Measurements from ENCODE around the gene RTN4IP1. TPM values are rescaled to one million over a fixed set of nuclear protein-coding genes. Genes with fewer than 3 reads are reported as not detected.
A peak's percentile ranks its signal among the peaks of the same experiment; 100 is the strongest.

The RTN4IP1 gene
- total and polyA plus RNA-seq, 8 donors = 5.4 to 44.2 (median 9.2) TPM; not detected in 1

DNA sequence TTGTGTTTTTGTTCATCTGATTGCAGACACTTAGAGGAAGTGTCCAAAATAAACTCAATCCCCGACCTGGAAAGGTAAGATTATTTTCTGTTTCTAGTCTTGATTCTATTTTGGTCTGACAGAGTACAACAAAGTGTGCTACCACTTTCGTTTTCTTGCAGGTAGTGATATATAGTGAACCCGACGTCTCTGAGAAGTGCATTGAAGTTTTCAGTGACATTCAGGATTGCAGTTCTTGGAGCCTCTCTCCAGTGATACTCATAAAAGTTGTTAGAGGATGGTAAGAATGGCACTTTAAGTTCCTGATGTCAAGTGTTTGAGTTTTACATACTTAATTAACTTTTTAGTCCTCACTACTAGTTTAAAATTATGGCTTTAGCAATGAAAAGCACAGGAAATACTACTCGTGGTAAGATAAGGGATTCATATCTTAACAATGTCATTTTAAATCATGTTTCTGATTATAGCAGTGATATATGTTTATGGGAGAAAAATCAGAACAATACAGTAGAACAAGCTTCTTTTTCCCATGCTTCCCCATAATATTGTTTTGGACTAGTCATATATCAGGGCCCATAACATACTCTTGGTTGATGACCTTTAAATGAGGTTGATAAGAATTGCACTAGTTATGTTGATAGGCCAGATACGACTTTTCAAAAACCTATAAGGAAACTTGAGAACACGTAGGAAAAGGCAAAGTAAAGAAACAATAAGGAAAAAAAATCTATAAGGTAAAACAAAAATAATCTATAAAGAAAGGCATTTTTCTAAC lies 104.0 kb downstream of the RTN4IP1 start:
- 11 to 25% (median 23%) methylated on average over 7 of the region's 7 CpGs for WGBS, 5 donors
- TF ChIP-seq CTCF (IDR thresholded peaks at IDR 0.05) (no peak), POLR2AphosphoS5 (IDR thresholded peaks at IDR 0.05) (peak in 1 of 3 donors; percentile 13)
- DNase-seq = peak in 1 of 2 donors; percentile 43
- intact Hi-C loops (cut with DNase I; ENCODE audit: low total_unique reads) = no loop called here
- Histone ChIP-seq H3K4me3 (peak overlapping the region in 3 of 4 donors; percentile 2 to 20 (median 15)), H3K9me3 (no peaks in the 10 kb centered on the region), H3K36me3 (peaks cover 0 to 23% (median 11%) of the 10 kb centered on the region in 4 donors), H3K4me1 (peaks cover 0 to 30% (median 7%) of the 10 kb centered on the region in 4 donors), H3K27ac (peak overlapping the region in 4 of 5 donors; percentile 1 to 83 (median 20)), H3K27me3 (no peaks in the 10 kb centered on the region)

DNA sequence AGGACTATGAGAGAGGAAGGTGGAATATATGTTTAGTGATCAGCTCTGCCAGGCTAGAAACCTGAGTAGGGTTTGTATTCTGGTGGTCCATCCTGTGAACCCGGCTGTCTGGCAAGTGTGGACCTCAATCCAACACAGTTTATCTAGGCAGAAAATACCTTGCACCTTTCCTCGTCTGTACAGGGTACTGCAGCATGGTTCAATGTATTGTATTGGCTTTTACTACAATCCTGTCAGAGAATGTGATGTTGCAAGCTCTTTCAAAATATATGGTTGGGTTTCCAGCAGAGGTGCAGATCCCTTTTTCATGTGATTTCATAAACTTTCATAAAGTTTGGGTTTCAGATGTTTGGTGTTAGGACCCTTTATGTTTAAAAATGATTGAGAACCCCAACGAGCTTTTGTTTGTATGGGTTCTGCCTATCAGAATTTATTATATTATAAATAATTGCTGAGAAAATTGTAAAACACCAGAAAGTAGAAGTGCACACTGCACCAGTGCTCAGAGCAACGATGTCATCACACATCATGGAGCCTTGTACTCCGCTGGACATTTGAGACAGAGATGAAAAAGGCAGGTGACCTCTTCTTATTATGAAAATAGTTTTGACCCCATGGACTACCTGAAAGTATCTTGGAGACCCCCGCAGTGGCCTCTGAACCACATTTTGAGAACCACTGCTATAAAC lies 106.6 kb downstream of the RTN4IP1 start:
- no peaks in the 10 kb centered on the region for H3K9me3 ChIP-seq
- peak overlapping the region in 1 of 4 donors; percentile 19 for H3K4me3 ChIP-seq
- peaks cover 0 to 48% (median 10%) of the 10 kb centered on the region in 4 donors for H3K4me1 ChIP-seq
- WGBS, 5 donors = 63 to 76% (median 70%) methylated on average over 6 of the region's 6 CpGs
- no peak for TF ChIP-seq CTCF (IDR thresholded peaks at IDR 0.05)
- no peak for TF ChIP-seq POLR2AphosphoS5 (IDR thresholded peaks at IDR 0.05)
- no peak for TF ChIP-seq EP300 (IDR thresholded peaks at IDR 0.05)
- no peak for TF ChIP-seq POLR2A (IDR thresholded peaks at IDR 0.05)
- no peak for DNase-seq
- H3K27ac ChIP-seq = peak overlapping the region in 4 of 5 donors; percentile 6 to 83 (median 32)
- intact Hi-C loops (cut with DNase I; ENCODE audit: low total_unique reads) = no loop called here
- H3K27me3 ChIP-seq = no peaks in the 10 kb centered on the region
- H3K36me3 ChIP-seq = peaks cover 0 to 8% (median 1%) of the 10 kb centered on the region in 4 donors

Small RNAs within 50 kb of the gene (small RNA-seq; reads per million reads assigned to genes)
- 0 reads per million in 4 donors for gene RNU6-527P

Other genes starting within 250 kb of the RTN4IP1 start
- gene QRSL1, start 80 bp upstream of the RTN4IP1 start, total RNA-seq = 10 to 100 TPM in 2 of 5 donors, 1 to 10 TPM in 3; 2.3 to 19.8 (median 7.1) TPM
- 1 to 10 TPM; 5.4 to 9.5 (median 6.6) TPM for gene QRSL1, start 80 bp upstream of the RTN4IP1 start, polyA plus RNA-seq